Heart left ventricle (tissue), 13 donors: ENCODE measurements around the gene RASL10A.

ENCODE experiments used
- CTCF ChIP-seq, 12 donors: fragments of 200-600 bp; sonication (generic) in 4 of 12; IDR thresholded peaks; one replicate each; pipeline versions ENCODE4 v1.5.0 to v1.8.0; 2018 to 2022; ENCODE audit warnings: antibody characterized with exemption in 12 of 12, mild to moderate bottlenecking in 5 of 12
- POLR2A ChIP-seq, 2 donors: fragments of 450-650 bp; IDR thresholded peaks; one replicate each; pipeline ENCODE4 v1.6.1; 2017; ENCODE audit warnings: antibody characterized with exemption in 2 of 2, mild to moderate bottlenecking in 2 of 2, moderate library complexity in 2 of 2
- donor health status: ischemic (EF 13 %, LVEDD 7.1; RV severe dilation, severe dysfunction).
- donor health status: DM: no; HTN: yes; CAD: no.
- donor health status: DM: no; HTN: no; CAD: no.
- donor health status: ischemic (EF 25% LVEDD 6.9; RV normal size, moderate dysfunction).
- donor health status: ischemic (EF 25% LVEDD 5.7; RV mildly dilated, moderate dysfunction).
- donor health status: ischemic (EF 35%, LVEDD 5.7; RV mildly dilated, moderate dysfunction).
- donor health status: nonischemic (EF 11% LVEDD 7.7; RV severe dilation, severe dysfunction).
- donor health status: DM: yes; HTN: yes; CAD: no.
- donor health status: PGD.
- donor health status: ischemic (EF 29% LVEDD 5.4; RV normal size, mild dysfunction).
- donor health status: nonischemic (EF 23%, LVEDD 6.1; RV moderate dilation, normal function).

GRCh38 chr22:29331213-29331612 is 15.7 kb upstream of the RASL10A start:
- no peak for TF ChIP-seq CTCF (IDR thresholded peaks at IDR 0.05)
- no peak for TF ChIP-seq POLR2A (IDR thresholded peaks at IDR 0.05)
